Activated CD4-positive, alpha-beta T cell treated with anti-CD3 and anti-CD28 coated beads, Interleukin-2, amount 50 U/mL, for 48 hours (primary cell): Measurements from ENCODE around the gene IGFBP1.

Source experiments
- DNase-seq, 2 experiments: peaks; one replicate each; pipeline ENCODE4 v3.0.0-alpha.2; 2020

Gene IGFBP1

GRCh38 chr7:45881759-45882464 is 6.4 kb upstream of the IGFBP1 start:
- DNase-seq, result no peak

GRCh38 chr7:45882465-45882810 is 5.8 kb upstream of the IGFBP1 start:
- DNase-seq, result no peak

- DNase-seq, result no peak
These were observed 4.2 kb upstream of the IGFBP1 start for GRCh38 chr7:45884136-45884535.

GRCh38 chr7:45885264-45885882 is 2.9 kb upstream of the IGFBP1 start:
- no peak for DNase-seq

- no peak for DNase-seq
These were observed 1.2 kb upstream of the IGFBP1 start for GRCh38 chr7:45886931-45887667.

GRCh38 chr7:45888993-45889366 is 692 bp downstream of the IGFBP1 start:
- DNase-seq, result no peak

- DNase-seq, result no peak
These were observed 1.2 kb downstream of the IGFBP1 start for GRCh38 chr7:45889367-45890067.

- DNase-seq, result no peak
These were observed 2.0 kb downstream of the IGFBP1 start for GRCh38 chr7:45890125-45890901.

GRCh38 chr7:45890902-45891461 is 2.7 kb downstream of the IGFBP1 start:
- DNase-seq, result no peak

GRCh38 chr7:45891462-45892402 is 3.4 kb downstream of the IGFBP1 start:
- DNase-seq, result no peak

- DNase-seq, result no peak
These were observed 4.2 kb downstream of the IGFBP1 start for GRCh38 chr7:45892407-45893035.

- DNase-seq, result no peak
These were observed 5.2 kb downstream of the IGFBP1 start for GRCh38 chr7:45893374-45893995.

GRCh38 chr7:45893996-45894664 is 5.8 kb downstream of the IGFBP1 start:
- DNase-seq, result no peak

GRCh38 chr7:45894665-45895062 is 6.4 kb downstream of the IGFBP1 start:
- no peak for DNase-seq

GRCh38 chr7:45897042-45897690 is 8.9 kb downstream of the IGFBP1 start:
- no peak for DNase-seq

GRCh38 chr7:45898222-45898621 is 9.9 kb downstream of the IGFBP1 start:
- no peak for DNase-seq

- DNase-seq, result no peak
These were observed 13.3 kb downstream of the IGFBP1 start for GRCh38 chr7:45901566-45901965.

GRCh38 chr7:45902820-45903219 is 14.5 kb downstream of the IGFBP1 start:
- no peak for DNase-seq

GRCh38 chr7:45909561-45909960 is 21.3 kb downstream of the IGFBP1 start:
- no peak for DNase-seq
